DND-41 (cell line): ENCODE results near the gene PSG2.
"Not testable (repeated sequence)": the region's sequence is repeated elsewhere in the genome, so short reads cannot be mapped to it uniquely, and the experiment has no call there.

ENCODE experiments used
- ATAC-seq: fragments of 200-7000 bp; cut with Tn5 transposase; 3 replicates; pipeline ENCODE4 v1.9.1; 2021; ENCODE audit warnings: low read depth; ENCODE audit not compliant: insufficient read depth
- DNase-seq: peaks from one replicate; pipeline ENCODE4 v3.0.0-alpha.2; 2020
- H2AFZ ChIP-seq: 2 replicates; pipeline ENCODE4 v1.6.0; 2012; ENCODE audit warnings: low read depth, low read length
- H3K27ac ChIP-seq: 2 replicates; pipeline ENCODE4 v1.5.1; 2012; ENCODE audit warnings: low read length, inconsistent platforms
- H3K27me3 ChIP-seq: fragments of 200-600 bp; sonication (generic); 2 replicates; pipeline ENCODE4 v1.6.0; 2012; ENCODE audit warnings: low read length, mild to moderate bottlenecking, inconsistent platforms; ENCODE audit not compliant: insufficient read depth, poor library complexity
- H3K36me3 ChIP-seq: 2 replicates; pipeline ENCODE4 v1.5.1; 2012; ENCODE audit warnings: low read length, inconsistent platforms; ENCODE audit not compliant: insufficient read depth
- H3K4me1 ChIP-seq: 2 replicates; pipeline ENCODE4 v1.5.1; 2012; ENCODE audit warnings: mild to moderate bottlenecking, low read length; ENCODE audit not compliant: insufficient read depth
- H3K4me2 ChIP-seq: 2 replicates; pipeline ENCODE4 v1.6.0; 2012; ENCODE audit warnings: mild to moderate bottlenecking, moderate library complexity, low read length, inconsistent platforms; ENCODE audit not compliant: insufficient read depth
- H3K4me3 ChIP-seq, 2 experiments: fragments of 200-600 bp in 1 of 2; shearing (Covaris generic) in 1 of 2; 2 replicates each; pipeline ENCODE4 v1.5.1; 2012 to 2016; ENCODE audit warnings: inconsistent platforms in 2 of 2, low read length in 2 of 2, mild to moderate bottlenecking in 2 of 2, low read depth in 1 of 2, moderate library complexity in 1 of 2
- H3K79me2 ChIP-seq: 2 replicates; pipeline ENCODE4 v1.6.0; 2012; ENCODE audit warnings: low read length, inconsistent platforms; ENCODE audit not compliant: insufficient read depth
- H3K9ac ChIP-seq: 2 replicates; pipeline ENCODE4 v1.6.0; 2012; ENCODE audit warnings: low read depth, mild to moderate bottlenecking, inconsistent platforms, low read length, moderate library complexity
- H3K9me3 ChIP-seq: 2 replicates; pipeline ENCODE4 v1.5.1; 2012; ENCODE audit warnings: low read length, moderate library complexity, mild to moderate bottlenecking, inconsistent platforms; ENCODE audit not compliant: insufficient read depth, severe bottlenecking
- H4K20me1 ChIP-seq: 2 replicates; pipeline ENCODE4 v1.6.0; 2012; ENCODE audit warnings: low read length; ENCODE audit not compliant: insufficient read depth
- TF ChIP-seq, protein P1 (sequence below): IDR thresholded peaks from 2 replicates; pipeline ENCODE4 v1.5.1; 2012; ENCODE audit warnings: borderline replicate concordance, low read length, moderate library complexity, mild to moderate bottlenecking; ENCODE audit not compliant: poor library complexity, severe bottlenecking; ENCODE audit errors: extremely low read depth

PSG2 gene

DNA sequence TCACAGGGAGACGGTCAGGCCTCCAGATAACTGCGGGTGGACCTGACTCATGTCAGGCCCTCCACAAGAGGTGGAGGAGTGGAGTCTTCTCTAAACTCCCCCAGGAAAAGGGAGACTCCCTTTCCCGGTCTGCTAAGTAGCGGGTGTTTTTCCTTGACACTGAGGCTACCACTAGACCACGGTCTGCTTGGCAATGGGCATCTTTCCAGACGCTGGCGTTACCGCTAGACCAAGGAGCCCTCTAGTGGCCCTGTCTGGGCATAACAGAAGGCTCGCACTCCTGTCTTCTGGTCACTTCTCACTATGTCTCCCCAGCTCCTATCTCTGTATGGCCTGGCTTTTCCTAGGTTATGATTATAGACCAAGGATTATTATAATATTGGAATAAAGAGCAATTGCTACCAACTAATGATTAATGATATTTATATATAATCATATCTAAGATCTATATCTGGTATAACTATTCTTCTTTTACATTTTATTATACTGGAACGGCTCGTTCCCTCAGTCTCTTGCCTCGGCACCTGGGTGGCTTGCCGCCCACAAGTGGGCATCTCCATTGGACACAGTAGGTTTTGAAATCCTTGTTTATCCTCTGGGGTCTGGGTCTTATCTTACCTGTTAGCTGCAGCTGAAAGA, 5.3 kb upstream of the PSG2 start:
- not testable (repeated sequence) for ATAC-seq, H3K27ac ChIP-seq, H3K27me3 ChIP-seq, H3K79me2 ChIP-seq, H3K4me3 ChIP-seq, H3K9me3 ChIP-seq, H3K4me1 ChIP-seq, H2AFZ ChIP-seq, H3K9ac ChIP-seq, H3K36me3 ChIP-seq, H3K4me2 ChIP-seq, H4K20me1 ChIP-seq
- peak; percentile 6 for DNase-seq
- TF ChIP-seq, protein P1, sequence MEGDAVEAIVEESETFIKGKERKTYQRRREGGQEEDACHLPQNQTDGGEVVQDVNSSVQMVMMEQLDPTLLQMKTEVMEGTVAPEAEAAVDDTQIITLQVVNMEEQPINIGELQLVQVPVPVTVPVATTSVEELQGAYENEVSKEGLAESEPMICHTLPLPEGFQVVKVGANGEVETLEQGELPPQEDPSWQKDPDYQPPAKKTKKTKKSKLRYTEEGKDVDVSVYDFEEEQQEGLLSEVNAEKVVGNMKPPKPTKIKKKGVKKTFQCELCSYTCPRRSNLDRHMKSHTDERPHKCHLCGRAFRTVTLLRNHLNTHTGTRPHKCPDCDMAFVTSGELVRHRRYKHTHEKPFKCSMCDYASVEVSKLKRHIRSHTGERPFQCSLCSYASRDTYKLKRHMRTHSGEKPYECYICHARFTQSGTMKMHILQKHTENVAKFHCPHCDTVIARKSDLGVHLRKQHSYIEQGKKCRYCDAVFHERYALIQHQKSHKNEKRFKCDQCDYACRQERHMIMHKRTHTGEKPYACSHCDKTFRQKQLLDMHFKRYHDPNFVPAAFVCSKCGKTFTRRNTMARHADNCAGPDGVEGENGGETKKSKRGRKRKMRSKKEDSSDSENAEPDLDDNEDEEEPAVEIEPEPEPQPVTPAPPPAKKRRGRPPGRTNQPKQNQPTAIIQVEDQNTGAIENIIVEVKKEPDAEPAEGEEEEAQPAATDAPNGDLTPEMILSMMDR, result peak; percentile 34

DNA sequence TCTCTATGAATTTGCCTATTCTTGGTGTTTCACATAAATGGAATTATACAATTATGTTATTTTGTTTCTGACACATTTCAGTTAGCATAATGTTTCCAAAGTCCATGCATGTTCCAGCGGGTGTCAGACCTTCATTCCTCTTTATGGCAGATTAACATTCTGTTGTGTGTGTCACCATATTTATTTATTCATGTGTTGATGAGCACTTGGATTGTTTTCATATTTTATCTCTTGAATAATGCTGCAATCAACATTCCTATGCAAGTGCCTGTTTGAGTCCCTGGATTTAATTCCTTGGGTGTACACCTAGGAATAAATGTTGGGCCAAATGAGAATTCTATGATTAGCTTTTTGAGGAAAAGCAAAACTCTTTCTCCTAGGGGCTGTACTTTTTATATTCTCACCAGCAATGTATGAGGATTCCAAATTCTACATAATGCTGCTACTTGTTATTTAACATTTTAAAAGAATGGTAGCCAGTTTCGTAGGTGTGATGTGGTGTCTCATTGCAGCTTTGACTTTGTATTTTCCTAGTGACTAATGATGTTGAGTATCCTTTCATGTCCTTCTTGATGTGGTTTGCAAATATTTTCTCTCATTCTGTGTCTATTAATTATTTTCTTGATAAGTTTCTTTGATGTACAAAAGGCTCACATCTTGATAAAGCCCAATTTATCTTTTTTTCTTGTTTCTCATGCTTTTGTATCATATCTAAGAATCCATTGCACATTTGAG, 3.5 kb upstream of the PSG2 start:
- not testable (repeated sequence) for H3K4me2 ChIP-seq, DNase-seq, H3K79me2 ChIP-seq, H3K27ac ChIP-seq, H3K27me3 ChIP-seq, H3K4me1 ChIP-seq, H3K9ac ChIP-seq, ATAC-seq, H2AFZ ChIP-seq, H3K36me3 ChIP-seq, H3K9me3 ChIP-seq, H4K20me1 ChIP-seq, H3K4me3 ChIP-seq

DNA sequence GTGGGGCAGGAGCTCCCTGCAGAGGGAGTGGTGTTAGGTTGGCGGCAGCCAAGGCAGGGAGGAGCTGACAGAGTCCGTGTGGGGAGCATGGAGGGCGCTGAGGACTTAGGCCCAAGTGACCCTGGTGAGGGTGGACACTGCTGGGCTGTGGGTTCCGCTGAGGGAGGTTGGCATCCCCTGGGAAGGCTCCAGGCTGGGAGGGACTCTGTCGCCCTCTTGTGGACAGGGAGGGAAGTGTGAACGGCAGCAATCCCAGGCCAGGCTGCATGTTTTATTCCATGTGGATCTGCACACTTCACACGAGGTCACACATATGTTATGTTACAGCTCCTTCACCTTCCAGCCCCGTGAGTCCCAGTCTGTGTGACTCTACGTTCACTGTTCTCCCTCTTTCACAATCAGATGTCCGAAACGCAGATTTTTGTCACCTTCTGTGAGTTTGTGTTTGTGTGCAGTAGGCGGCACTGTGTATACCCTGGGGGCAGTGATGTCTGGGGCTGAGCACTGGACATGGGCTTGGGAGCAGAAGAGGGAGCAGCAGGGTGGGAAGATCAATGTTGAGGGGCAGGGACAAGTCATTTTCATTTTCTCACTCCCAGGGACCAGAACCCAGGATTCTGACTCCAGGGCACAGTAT, 1.8 kb upstream of the PSG2 start:
- not testable (repeated sequence) for H4K20me1 ChIP-seq

DNA sequence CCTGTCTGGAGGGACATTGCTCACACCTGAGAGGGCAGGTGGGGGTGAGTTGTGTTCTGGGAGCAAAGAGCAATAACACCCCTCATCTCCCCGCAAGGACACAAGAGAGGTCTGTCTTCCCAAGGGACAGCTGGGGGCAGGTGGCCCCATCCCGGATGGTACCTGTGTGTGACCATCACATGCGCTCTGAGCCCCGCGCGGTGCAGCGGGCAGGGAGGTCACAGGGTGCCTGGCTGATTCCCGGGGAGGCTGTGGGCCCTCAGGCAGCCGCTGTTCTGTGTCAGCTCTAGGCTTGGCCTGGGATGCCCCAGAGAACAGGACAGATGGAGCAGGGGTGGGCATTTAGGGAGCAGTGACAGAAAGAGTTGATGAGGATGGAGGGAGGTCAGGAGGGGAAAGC, 1.2 kb upstream of the PSG2 start:
- H3K4me1 ChIP-seq, H3K79me2 ChIP-seq, DNase-seq, H3K9ac ChIP-seq, H3K4me3 ChIP-seq, H4K20me1 ChIP-seq, H2AFZ ChIP-seq, H3K9me3 ChIP-seq, H3K36me3 ChIP-seq, ATAC-seq, H3K27me3 ChIP-seq, H3K27ac ChIP-seq, H3K4me2 ChIP-seq: not testable (repeated sequence)

More for the DNA sequence above, 1.8 kb upstream of the PSG2 start:
- H3K27ac ChIP-seq, H2AFZ ChIP-seq, H3K4me3 ChIP-seq, H3K4me1 ChIP-seq, H3K4me2 ChIP-seq, H3K9ac ChIP-seq, H3K79me2 ChIP-seq, ATAC-seq, H3K27me3 ChIP-seq, H3K9me3 ChIP-seq, H3K36me3 ChIP-seq: not testable (repeated sequence)
- TF ChIP-seq, protein P1, result peak; percentile 57
- DNase-seq, result peak; percentile 42
